ENCODE results near the gene AUNIP.

The AUNIP gene, protein sequence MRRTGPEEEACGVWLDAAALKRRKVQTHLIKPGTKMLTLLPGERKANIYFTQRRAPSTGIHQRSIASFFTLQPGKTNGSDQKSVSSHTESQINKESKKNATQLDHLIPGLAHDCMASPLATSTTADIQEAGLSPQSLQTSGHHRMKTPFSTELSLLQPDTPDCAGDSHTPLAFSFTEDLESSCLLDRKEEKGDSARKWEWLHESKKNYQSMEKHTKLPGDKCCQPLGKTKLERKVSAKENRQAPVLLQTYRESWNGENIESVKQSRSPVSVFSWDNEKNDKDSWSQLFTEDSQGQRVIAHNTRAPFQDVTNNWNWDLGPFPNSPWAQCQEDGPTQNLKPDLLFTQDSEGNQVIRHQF

DNA sequence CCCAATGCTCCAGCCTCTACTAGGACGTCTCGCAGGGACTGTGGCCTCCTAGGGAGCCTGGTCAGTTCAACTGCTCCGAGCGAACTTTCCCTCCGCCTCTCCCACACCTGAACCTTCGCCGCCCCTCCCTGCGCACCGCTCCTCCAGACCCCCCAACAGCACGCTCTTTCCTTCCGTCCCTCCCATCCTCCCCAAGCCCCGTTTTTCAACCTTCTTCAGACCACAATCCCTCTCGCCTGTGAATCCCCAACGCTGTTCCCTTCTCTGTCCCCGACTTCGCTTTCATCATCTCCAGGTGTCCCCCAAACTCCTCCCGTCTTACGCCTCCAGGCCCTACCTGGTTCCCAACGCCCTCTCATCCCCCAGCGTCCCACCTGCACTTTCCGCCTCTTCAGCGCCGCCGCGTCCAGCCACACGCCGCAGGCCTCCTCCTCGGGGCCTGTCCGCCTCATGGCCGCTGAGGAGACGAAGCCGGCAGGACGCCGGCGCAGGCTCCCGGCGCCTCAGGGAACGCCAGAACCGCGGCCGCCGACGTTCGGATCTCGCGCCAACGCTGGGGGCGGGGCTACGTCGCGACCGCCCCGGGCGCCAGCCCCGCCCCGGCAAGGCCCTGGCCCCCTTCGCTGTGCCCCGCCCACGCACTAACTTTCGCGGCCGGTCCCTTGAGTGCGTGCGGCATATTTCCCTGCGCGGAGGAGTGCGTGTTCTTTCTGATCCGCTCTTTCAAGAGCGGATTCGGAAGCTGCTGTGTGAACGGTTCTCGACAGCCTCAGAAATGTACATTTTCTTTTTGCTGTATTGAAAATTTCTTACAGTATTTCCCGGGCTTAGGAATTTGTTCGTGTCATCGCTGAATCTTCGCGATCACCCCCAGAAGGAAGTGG, at the start of gene AUNIP:
Gene AUNIP (minus strand): TSS at position 552 of the 884 bp plus-strand sequence. CDS start 100 bp downstream, at position 452.
- DNase-seq (ENCODE audit: low spot score) = peak; percentile 78

DNA sequence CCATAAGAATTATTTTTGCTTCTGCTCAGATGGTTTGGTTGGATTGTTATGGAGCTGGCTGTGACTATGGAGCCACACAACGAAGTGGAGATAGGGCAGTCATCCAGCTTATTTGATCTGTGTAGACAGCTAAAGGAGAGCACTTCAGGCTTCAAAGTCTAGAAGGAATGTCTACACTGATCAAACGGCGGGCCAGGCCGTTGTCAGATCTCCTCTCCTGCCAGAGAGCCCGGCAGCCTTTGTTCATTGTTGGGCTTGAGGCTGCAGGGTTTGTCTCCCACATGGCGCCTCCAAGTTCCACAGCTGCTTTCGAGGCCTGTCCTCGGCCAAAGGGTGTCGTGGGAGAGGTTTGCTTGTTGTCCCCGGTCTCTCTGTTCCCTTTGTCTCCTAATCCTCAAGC, 49.8 kb upstream of the AUNIP start:
- DNase-seq (ENCODE audit: low spot score) = no peak

DNA sequence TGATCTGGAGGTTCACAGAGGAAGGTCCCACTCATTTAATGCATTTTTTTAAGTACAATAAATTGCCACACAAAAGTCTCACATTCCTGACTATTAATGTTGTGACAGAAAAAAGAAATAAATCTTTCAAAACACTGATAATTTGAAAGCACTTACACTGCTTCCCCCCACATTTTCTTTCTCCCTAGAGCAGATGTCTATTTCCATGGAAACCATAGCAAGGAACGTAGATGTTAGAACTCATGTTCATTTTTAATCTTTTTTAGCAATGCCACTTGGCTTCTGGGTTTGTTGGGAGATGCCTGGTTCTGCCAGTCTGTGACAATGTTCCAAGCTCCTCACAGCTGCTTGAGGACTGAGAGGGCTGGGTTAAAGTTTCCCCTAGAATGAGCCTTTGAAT, 48.9 kb upstream of the AUNIP start:
- DNase-seq (ENCODE audit: low spot score) = no peak

DNA sequence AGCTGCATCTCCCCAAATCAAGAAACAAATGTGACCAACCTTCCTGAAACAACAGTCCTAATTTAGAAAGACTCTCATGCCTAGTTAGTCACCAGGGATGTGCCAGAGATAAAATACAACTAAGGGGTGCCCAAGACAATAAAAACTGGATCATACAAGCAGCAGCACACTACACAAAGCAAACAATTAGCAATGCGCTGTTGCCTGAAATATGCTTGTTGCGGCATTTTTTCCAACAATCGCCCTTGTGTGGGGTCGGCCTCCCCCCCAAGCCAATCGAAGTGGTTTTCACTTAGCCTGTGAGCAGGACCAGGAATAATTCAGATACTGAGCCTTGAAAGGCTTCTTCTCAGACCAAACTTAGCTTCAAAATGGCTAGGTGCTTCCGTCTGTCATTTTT, 48.3 kb upstream of the AUNIP start:
- no peak for DNase-seq (ENCODE audit: low spot score)

DNA sequence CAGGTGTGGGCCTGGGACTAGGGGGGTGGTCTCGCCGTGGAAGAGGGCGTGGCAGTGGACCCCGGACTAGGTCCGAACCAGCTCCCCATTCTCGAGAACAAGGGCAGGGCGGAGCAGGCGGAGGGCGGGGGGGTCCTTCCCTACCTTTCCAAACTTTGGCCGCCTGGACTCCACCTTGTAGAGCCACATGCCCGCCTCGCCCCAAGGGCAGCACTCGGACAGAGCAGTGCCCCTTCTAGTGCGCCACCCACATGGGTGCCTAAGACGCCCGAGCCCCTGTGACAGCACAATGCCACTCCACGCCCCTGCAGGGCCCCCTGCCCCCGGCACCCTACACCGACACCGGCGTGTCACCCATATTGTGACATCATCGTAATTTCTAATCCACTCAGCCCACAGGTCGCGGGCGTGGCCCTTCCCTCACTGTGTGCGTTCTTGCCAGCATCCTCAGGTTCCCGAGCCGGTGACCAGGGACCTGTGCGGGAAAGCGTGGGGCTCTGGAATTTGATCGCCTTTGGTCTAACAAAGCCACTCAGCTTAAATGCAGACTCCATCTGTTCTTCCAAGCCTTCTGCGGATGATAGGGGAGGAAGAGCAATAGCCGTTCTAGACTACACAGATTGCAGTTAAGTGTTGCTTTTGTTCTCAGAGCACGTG, 47.5 kb upstream of the AUNIP start:
- DNase-seq (ENCODE audit: low spot score) = no peak

DNA sequence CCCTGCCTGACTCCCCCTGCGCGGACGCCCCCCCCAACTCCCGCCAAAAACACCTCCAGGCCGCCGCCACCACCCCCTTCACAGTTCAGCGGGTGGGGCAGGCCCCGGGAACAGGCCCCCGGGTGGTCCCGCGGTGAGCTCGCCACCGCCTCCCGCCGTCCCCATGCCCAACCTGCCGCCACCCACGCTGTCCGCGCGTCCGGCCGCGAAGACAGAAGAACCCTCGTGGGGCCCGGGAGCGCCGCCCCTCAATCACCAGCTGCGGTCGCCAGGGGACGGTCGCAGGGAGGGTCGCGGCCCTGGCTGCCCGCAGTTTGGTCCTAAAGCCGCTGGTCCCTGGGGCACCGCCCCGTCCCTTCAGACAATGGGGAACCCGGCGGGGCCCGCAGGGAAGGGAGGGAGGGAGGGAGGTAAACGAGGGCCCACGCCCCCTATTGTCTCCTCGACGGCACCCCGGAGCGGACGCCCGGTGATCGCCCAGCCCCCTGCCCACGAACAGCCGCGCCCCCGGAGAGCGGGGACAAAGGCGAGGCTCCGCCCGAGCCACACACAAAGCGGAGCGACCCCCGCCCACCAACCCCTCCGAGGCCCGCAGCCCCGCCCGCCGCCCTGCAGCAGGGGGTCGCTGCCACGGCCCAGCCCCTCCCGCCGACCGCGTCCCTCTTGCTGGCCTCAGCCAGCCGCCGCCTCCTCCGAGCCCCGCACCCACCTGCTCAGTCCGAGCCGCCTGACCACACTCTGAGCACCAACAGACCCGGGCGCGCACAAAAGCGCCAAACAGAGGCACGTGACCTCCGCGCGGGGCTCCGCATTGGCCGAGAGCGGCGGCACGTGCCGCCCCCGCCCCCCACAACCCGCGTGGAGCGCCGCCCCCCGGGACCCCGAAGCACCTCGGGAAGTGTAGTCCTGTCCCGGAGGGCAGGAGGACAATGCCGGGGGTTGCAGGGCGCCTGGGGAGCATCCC, 46.7 kb upstream of the AUNIP start, which contains the start of gene STMN1:
Gene STMN1 (minus strand): TSS at position 740 of the 964 bp plus-strand sequence. CDS start 1,743 bp downstream, outside the sequence.
- peak; percentile 81 for DNase-seq (ENCODE audit: low spot score)

DNA sequence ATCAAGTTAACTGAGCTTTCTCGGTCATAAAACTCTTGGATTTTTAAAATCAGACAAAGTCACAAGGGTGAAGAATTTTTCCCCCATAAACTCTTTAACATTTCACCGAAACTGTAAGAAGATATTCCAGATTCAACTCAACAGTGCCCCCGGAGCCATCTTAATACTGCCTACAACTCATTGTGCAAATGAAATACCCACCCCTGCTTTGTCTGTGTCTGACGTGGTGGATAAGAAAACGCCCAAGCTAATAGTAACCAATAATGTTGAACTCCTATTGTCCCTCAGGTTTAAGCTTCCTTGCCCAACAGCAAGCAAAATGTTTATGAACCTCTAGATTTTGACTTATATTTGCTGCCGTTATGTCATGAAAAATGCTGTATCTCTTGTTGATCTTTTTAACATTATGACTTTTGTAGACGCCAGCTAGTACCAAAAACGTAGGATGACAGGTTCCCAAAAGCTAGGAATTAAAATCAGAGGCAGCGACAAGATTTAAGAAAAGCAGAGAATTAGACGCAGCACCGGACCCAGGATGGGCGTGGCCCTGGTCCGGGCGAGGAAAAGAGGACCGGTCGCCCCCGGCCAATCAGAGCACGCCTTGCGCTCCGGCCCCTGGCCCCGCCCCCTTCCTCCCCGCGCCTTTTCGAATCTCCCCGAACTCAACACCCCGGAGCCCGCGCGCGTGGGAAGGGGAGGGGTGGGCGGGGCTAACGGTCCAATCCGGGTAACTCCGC, 45.9 kb upstream of the AUNIP start:
- peak; percentile 86 for DNase-seq (ENCODE audit: low spot score)

DNA sequence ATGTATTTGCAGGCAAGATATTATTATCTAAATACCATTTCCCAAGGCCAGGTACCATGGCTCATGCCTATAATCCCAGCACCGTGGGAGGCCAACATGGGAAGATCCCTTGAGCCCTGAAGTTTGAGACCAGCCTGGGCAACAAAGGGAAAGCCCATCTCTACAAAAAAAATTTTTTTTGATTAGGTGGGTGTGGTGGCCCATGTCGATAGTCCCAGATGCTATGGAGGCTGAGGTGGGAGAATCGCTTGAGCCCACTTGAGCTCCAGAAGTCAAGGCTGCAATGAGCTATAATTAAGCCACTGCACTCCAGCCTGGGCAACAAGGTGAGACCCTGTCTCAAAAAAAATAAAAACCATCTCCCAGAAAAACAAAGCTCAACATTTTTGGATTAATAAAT, 44.7 kb upstream of the AUNIP start:
- no peak for DNase-seq (ENCODE audit: low spot score)

DNA sequence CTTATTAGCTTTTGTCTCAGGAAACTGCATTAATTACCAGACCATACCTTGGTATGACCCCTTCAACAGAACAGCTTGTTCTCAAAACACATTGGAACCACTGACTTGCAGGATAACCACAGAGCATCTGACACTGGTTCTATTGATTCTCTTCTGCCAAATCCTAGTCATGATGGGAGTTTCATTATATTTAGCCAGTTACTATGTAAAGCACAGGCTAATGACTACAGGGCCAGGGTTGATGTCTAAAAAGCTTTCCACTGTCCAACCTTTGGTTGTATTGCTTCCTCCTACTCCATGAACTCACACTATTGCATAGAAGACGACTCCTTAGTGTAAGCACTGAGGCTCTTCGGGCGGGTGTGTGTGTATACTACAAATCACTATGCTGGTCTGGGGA, 43.2 kb upstream of the AUNIP start:
- DNase-seq (ENCODE audit: low spot score) = no peak

DNA sequence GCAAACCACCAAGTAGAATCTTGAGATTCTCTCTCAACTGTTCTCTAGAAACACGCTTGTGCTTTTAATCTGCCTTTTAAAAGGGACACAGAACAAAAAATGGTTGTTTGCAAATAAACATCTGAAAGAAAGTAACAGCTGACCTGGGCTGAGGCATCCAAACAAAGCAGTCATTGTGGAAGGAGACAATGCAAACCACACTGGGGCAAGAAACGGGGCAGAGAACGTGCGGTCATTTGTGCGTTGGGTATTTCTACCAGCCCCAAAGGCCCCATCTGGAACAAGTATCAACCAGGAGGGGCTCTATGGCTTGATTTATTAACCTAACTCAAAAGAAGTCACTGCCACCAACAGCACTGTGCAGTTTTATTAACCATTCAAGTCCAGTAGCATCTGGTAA, 41.0 kb upstream of the AUNIP start:
- DNase-seq (ENCODE audit: low spot score) = no peak

DNA sequence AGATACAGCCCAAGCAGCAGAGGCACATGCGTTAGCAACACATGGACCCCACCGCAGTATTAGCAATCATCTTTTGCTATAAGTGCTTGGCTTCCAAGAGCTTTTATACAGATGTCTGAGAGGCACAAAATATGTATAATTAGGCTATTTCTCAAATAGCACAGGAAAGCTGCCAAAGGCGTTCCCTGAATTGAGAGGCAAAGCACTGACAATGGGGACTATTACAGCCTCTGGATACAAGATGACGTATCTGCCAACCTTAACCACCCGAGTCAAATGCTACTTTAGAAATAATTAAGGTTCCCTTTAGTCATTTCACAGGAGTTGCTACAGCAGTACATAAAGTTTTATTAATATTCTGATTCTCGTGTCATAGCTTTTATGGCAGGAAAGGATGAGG, 40.5 kb upstream of the AUNIP start:
- no peak for DNase-seq (ENCODE audit: low spot score)

DNA sequence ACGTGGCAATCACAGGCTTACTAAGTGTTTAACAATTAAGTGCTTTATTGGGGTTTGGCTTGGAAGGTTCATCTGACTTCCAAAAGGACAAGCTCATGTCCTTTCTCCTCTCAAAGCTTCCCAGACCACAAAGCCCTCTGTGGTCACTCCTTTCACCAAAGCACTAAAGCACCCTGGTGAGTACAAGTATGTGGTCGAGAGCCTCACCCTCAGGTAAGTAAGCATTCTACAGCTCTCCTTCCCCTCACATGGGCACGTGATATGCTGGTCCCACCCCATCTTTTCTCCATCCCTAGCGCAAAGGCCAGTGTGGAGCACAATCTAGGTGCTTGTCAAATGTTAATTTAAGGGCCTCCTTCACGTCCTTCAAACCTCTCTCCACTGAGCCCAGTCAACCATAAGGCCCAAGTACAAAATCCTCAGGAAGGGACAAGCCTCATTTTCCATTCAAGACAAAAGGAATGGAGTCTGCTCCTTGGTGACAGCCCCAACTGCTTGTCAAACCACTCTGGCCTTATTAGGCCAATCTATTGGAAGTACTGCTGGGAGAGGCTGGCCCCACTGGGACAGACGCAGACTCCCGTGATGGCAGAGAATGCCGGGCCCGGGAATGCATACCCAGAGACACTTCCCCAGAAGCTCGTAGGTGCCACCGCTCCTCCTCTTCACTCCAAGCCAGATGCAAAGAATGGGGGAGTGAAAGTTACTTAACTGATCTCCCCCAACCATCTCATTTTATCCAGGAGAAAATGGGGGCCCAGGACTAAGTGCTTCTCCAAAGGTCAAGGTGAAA, 39.2 kb upstream of the AUNIP start:
- no peak for DNase-seq (ENCODE audit: low spot score)

DNA sequence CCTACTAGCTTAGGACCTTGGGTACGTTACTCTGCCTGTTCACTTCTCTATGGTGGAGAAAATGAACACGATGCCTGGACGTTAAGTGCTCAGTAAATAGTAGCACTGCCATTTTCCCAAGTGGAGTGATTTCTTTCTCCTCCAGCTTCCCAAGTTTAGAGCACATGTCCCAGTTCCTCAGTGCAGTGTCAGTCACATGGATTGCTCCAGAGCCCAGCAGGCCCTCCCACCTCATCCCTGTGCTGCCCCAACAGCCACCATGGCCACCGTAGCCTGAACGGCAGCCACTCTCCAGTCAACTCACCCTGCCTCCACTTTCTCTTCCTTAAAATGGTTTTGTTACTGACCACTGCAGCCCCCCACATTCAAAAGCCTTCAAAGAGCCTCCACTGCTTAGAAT, 38.5 kb upstream of the AUNIP start:
- DNase-seq (ENCODE audit: low spot score) = no peak

DNA sequence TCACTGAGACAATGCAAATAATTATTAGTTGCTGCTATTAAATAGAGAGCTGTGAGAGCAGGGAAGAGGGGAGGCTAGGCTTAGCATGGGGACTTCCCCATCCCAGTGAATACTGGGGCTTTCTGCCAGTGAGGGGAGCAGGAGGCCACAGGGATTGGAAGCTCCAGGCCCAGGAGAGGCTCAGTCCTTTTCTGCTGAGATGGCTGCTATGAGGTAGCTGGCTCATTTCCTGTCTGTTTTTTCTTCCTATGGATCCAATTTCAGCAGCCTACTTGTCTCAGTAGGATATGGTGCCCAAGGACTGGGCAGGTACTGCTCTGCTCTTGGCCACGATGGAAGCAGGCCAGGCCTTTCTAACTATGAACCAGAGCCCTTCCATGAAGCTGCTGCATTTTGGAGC, 37.0 kb upstream of the AUNIP start:
- DNase-seq (ENCODE audit: low spot score) = no peak

DNA sequence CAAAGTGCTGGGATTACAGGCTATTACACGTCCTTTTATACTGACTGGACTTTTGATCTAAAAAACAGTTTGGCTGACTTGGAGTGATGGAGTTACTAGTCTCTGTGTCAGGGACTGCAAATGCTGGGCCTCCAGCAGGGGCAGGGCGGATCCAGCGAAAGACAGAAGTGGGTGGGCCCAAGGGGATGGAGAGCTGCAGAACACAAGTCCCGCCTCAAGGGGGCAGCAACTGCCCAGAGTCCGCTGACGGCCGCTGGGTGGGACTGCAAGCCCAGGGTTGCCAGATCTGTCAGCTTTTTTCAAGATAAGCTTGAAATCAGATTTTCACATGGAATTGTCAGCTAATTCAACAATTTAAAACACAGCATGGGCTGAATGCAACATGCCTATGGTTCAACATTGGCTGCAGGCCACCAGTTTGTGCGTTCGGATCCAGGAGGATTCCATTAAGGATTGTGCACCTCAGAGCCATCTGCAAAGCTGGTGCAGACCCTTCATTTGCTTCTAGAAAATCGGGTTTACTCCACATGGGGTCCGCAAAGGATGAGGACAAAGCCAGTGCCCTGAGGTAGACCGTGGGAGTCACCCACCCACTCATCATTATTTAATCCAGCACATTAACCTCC, 36.2 kb upstream of the AUNIP start:
- DNase-seq (ENCODE audit: low spot score) = peak; percentile 91

DNA sequence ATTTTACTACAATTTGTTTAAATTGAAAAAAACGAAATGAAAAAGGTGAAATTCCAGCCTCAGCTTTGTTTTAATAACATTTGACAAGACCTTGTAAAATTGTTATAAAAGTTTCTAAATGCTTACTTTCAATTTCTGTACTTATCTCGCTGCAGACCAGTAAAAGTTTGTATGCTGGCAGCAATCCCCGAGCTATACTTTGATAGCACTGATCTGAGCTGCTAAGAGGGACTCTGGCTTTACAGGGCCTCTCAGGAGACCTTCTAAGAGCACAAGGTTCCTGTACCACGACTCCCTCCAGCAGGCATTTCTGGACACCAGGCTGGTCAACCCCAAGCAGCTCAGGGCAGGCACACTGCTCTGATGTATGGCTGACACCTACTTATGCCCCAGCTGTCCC, 33.9 kb upstream of the AUNIP start:
- no peak for DNase-seq (ENCODE audit: low spot score)

DNA sequence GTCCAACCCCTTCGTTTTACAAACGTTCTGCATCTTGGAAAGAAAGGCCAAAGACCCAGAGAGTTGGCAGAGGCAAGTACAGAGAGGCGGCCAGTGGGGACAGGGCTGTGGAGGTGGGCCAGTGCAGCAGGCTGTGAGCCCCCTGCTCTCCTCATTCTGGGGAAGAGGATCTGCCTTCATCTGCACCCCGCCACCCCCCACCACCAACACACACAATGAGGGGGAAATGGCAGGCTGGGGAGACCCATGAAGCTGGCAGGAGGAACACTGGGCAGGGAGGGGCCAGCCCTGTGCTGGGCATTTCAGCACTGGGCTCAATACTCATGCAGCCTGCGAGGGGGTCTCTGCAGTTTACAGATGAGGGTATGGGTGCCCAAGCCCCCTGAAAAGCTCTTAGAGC, 32.3 kb upstream of the AUNIP start:
- no peak for DNase-seq (ENCODE audit: low spot score)

DNA sequence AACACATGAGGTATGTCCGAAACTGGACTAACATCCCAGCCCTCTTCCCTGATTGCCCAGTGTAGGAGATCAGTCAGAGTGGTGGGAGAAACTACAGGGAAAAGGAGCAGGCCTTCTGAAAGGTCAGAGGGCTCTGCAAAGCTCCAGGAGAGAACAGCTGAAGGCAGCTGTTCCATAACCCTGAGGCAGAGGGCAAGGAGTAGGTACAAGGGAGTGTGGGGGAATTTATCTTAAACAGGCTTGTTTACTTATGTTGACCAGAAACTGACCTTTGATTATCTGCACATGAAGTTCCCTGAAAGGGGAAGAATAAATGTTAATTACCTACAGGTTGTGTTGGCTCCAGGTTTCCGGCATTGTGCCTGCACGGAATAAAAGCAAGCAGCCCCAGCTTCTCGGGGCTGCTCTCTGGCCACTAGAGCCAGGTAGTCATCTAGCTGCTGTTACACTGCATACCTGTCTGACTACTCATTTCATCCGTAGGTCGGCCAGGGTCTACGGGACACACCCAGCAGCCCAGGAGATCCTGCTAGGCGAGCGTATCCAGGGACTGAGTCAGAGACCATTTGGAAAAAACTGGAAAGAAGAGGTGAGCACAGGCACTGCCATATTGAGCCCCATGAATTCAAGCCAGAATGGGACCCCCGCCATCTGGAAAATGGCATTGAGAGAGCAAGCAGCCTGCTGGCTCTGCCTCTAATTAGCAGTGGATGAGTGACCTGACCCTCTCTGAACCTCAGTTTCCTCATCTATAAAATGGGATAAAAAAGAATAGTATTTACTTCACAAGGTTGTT, 31.2 kb upstream of the AUNIP start:
- DNase-seq (ENCODE audit: low spot score) = no peak

DNA sequence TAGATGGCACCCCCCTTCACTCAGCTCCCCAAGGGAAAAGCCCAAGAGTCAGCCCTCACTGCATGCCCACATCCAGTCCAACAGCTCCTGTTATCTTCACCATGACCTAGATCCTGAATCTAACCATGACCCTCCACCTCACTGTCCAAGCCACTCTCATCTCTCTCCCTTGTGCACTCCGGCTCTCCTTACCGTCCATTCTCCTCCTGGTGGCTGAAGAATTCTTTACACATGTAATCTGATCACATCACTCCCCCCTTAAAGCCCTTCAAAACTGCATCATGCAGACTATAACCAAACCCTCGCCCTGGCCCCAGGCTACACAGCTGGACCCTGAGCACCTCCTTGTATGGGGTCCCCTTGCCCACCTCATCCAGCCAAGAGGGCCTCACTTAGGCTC, 30.2 kb upstream of the AUNIP start:
- no peak for DNase-seq (ENCODE audit: low spot score)

All from HuH-7 (cell line).